K562 (cell line): ENCODE results near the gene CCDC102B. TPM values are rescaled to one million over a fixed set of nuclear protein-coding genes. Genes with fewer than 3 reads are reported as not detected.

Source experiments
- PTBP1 ChIP-seq: fragments of 200-400 bp; formaldehyde crosslinking; IDR thresholded peaks from 2 replicates; pipeline ENCODE4 v1.6.1; 2017; ENCODE audit warnings: low read depth, low read length
- SRSF3 ChIP-seq: fragments of 200-400 bp; formaldehyde crosslinking; IDR thresholded peaks from 2 replicates; pipeline ENCODE4 v1.6.1; 2016; ENCODE audit warnings: mild to moderate bottlenecking, low read length, moderate library complexity; ENCODE audit not compliant: insufficient read depth
- polyA plus RNA-seq, 8 experiments: library from polyadenylated mRNA; depleted of rRNA in 4 of 8; stranded (reverse) in 5 of 8; unstranded in 3 of 8; fragments of >200 nt; fragmentation: Nextera tagmentation in 2 of 8; fragmentation: Illumina TruSeq in 1 of 8; extraction: Ambion mirVana in 2 of 8; extraction: Trizol in 1 of 8; gene quantifications; 2 replicates each; pipeline versions ENCODE4 v1.2.1 to v1.2.3, GENCODE V29; 2011 to 2014; ENCODE audit warnings: inconsistent platforms in 1 of 8, missing spikeins in 1 of 8
- total RNA-seq, 7 experiments: library from RNA; depleted of rRNA in 6 of 7; stranded (reverse); fragments of >200 nt in 6 of 7; fragmentation: Illumina TruSeq in 2 of 7; extraction: Trizol in 2 of 7; gene quantifications; 2 replicates each; pipeline versions ENCODE4 v1.2.1 to v1.2.3, GENCODE V29; 2011 to 2021; ENCODE audit warnings: low replicate concordance in 1 of 7
- TF ChIP-seq, protein P1 (sequence below): fragments of 200-800 bp; sonication (Bioruptor generic); IDR thresholded peaks from 2 replicates; pipeline ENCODE4 v1.6.1; 2016; ENCODE audit warnings: missing genetic modification characterization, missing compliant biosample characterization
- TF ChIP-seq, protein P2 (sequence below): fragments of 450-650 bp; conservative IDR thresholded peaks from 2 replicates; pipeline ENCODE4 v1.6.1; 2016; ENCODE audit warnings: missing genetic modification characterization, low read depth, mild to moderate bottlenecking, control low read depth, missing compliant biosample characterization

CCDC102B gene
- total and polyA plus RNA-seq, 9 of the 15 experiments (the other 6 are each of a cell fraction or from before 2014, with no cell fraction given): 0.18 to 1.5 (median 0.73) TPM

DNA sequence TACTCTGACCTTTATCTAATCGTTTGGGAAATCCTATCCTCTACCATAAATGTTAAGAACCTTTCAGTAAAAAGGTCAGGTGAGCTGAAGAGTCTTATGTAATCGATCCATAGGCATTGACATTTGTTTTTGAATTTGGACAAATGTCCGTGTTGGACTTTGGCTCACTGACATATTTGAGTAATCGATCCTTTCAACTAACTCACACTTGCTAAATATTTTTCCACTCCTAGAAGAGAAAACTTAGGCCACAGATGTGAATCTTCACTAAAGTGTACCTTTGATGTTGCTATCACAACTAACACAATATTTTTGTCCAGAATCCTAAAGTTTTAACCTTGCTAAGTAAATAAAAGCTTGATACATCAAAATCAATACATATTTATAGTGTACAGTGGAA lies 89.5 kb downstream of the CCDC102B start (continued):
- TF ChIP-seq, protein P1, sequence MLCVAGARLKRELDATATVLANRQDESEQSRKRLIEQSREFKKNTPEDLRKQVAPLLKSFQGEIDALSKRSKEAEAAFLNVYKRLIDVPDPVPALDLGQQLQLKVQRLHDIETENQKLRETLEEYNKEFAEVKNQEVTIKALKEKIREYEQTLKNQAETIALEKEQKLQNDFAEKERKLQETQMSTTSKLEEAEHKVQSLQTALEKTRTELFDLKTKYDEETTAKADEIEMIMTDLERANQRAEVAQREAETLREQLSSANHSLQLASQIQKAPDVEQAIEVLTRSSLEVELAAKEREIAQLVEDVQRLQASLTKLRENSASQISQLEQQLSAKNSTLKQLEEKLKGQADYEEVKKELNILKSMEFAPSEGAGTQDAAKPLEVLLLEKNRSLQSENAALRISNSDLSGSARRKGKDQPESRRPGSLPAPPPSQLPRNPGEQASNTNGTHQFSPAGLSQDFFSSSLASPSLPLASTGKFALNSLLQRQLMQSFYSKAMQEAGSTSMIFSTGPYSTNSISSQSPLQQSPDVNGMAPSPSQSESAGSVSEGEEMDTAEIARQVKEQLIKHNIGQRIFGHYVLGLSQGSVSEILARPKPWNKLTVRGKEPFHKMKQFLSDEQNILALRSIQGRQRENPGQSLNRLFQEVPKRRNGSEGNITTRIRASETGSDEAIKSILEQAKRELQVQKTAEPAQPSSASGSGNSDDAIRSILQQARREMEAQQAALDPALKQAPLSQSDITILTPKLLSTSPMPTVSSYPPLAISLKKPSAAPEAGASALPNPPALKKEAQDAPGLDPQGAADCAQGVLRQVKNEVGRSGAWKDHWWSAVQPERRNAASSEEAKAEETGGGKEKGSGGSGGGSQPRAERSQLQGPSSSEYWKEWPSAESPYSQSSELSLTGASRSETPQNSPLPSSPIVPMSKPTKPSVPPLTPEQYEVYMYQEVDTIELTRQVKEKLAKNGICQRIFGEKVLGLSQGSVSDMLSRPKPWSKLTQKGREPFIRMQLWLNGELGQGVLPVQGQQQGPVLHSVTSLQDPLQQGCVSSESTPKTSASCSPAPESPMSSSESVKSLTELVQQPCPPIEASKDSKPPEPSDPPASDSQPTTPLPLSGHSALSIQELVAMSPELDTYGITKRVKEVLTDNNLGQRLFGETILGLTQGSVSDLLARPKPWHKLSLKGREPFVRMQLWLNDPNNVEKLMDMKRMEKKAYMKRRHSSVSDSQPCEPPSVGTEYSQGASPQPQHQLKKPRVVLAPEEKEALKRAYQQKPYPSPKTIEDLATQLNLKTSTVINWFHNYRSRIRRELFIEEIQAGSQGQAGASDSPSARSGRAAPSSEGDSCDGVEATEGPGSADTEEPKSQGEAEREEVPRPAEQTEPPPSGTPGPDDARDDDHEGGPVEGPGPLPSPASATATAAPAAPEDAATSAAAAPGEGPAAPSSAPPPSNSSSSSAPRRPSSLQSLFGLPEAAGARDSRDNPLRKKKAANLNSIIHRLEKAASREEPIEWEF (CRISPR knock-in tag): no peak
- TF ChIP-seq SRSF3: no peak
- no peak for TF ChIP-seq PTBP1
- TF ChIP-seq, protein P2, sequence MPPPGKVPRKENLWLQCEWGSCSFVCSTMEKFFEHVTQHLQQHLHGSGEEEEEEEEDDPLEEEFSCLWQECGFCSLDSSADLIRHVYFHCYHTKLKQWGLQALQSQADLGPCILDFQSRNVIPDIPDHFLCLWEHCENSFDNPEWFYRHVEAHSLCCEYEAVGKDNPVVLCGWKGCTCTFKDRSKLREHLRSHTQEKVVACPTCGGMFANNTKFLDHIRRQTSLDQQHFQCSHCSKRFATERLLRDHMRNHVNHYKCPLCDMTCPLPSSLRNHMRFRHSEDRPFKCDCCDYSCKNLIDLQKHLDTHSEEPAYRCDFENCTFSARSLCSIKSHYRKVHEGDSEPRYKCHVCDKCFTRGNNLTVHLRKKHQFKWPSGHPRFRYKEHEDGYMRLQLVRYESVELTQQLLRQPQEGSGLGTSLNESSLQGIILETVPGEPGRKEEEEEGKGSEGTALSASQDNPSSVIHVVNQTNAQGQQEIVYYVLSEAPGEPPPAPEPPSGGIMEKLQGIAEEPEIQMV (tag): no peak
